HG03378 (cell line): ENCODE data around the gene MCCC1.

Experiments
- ATAC-seq: cut with Tn5 transposase; IDR thresholded peaks from one replicate; pipeline ENCODE4 v1.9.1; 2021; ENCODE audit warnings: mild to moderate bottlenecking, moderate library complexity; ENCODE audit not compliant: unreplicated experiment

MCCC1 gene

DNA sequence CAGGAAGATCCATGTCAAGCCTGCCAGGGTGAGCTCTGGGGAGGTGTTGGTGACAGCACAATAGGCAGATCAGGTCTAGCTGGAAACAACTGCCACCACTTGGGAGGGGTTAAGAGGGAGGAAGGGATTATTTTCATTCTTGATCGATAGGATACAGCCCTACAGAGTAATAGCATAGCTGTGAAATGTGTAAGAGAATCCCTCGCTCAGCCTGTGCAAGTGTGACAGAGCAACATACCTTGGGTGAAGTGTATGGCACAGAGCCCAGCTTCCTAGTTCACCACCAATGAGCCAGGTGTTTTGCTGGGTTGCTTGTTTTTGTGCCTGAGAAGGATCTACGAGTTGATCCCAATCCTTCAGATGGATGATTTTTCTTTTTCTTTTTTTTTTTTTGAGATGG, 109.7 kb downstream of the MCCC1 start:
- ATAC-seq: no peak

DNA sequence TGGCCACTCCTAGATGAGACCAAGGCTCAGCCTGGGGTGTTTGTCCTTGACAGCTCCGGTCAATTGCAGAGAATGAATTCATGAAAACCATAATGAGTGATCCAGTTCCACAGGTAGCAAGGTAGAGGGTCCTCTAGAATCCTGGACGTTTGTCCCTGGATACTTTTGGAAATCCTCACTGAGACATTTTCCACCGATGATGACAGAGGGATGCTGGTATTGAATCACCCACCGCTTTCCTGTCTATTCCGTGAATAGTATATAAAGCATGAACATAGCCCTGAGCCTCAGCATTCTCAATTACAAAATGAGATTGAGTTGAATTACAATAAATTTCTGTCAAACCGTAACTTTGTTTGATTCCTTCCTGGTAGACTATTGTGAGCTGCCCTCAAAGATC, 113.3 kb downstream of the MCCC1 start:
- no peak for ATAC-seq

DNA sequence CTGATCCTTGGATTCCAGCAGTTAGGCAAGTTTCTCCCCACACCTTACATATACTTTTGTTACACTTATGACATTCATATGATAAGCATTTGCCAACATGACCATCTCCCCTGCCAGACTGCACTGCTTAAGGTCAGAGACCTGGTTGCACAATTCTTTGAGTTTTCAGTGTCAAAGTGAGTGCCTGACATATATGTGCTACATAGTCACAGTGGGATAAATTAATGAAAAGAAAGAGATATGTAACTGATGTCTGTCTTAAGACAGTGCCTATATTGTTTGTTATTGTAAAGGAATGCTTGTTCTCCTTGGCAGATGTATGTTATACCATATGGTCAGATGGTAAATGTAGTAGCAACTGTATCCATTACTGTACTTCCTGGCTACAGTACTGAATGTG, 115.4 kb downstream of the MCCC1 start:
- no peak for ATAC-seq

DNA sequence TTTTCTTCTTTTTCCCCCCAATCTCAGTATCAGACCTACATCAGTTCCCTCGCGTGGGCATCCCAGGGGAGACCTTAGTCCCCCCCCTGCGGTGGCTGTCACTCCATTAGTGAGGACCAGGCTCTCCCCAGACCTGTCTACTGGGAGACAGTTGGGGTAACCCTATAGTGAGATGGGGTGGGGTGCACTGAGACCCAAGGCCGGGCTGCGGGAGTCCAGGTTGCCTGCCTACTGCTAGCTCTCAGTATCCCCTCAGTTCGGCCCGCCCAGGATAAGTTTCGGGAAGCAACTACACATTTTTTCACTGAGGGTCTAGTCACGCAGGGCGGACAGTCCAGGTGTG, 118.3 kb downstream of the MCCC1 start:
- ATAC-seq: no peak

DNA sequence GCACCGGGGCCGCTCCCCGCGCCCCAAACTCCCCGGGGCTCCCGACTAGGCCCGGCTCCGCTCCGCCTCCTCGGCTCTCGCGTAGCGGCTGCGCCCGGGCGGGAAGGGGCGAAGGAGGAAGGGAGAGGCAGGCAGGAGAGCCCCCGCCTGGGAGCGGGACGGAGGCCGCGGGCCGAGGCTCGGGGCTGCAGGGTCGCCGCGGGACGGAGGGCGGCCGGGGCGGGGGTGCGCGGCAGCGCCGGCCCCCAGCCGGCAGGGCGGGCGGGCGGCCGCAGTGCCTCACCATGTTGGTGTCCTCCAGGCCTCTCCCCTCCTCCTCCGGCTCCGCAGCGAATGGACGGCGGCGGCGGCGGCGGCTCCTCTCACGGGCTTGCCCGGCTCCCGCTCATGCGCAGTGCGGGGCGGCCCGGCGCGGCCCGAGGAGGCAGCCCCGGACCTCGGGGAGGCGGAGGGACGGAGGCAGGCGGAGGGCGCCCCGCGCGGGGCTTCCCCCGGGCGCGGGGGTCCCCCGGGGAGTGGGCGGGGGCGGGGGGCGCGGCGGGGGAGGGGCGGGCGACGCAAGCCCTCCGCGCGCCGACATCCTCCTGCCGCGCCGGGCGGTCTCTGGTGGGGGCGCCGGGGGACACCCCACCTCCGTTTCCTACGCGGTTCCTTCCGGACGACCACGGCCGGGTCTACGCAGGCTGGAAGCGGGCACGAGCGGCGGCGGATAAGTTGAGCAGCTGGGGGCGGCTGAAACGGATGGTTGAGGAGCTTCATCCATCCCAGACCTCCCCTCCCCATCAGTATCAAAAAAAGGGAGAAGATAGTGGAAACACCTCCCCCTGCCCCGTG, 118.9 kb downstream of the MCCC1 start, which contains the start of gene DCUN1D1:
TSS of gene DCUN1D1 (minus strand) at position 335 of the 834 bp plus-strand sequence. CDS start at position 286, 49 bp downstream.
- ATAC-seq: peak; percentile 68

DNA sequence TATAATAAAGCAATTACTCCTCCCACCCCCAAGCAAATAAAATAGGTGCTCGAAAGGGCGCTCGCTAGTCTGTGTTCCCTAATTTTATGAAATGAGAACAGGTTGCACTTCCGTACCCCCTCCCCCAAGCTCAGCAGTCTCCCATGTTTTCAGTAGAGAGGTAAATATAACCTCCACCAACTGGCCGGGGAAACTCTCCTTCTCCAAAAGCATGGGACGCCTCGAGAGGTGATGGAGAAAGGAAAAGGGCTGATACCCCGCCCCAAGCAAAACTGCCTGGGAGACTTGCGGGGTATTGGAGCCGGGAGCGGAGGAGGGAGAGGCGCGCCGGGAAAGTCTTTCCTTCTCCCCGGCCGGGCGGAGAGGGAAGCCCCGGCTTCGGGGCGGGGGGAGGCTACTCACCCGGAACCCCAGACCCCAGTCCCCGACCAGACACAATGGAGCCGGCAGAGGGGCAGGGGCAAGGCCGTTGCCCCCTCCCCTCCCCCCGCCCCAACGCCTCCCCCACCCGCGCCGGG, 119.6 kb downstream of the MCCC1 start:
- peak; percentile 6 for ATAC-seq

DNA sequence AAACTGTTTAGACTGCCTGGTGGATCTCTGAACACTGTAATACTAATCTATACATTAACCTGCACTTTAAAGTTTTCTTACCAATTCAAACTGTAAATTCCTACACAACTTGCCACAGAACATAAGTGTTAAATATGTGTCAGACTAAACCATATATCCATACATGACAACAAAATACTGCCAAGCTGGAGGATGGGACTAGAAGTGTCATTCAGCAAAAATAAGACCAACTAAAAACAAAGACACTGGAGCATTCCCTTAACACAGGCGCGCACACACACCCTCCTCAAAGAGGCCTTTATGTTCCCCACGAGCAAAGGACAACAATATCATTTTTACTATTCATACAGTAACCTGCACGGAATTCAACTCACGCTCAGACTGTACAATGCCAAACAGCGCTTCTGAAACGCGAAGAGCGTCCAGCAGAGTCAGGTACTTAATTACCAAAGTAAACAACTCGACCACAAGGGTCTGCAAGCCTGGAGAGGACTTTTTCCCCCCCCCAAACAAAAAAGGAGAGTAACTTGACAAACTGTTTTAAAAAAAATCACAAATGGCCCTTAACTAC, 120.1 kb downstream of the MCCC1 start:
- ATAC-seq: no peak

DNA sequence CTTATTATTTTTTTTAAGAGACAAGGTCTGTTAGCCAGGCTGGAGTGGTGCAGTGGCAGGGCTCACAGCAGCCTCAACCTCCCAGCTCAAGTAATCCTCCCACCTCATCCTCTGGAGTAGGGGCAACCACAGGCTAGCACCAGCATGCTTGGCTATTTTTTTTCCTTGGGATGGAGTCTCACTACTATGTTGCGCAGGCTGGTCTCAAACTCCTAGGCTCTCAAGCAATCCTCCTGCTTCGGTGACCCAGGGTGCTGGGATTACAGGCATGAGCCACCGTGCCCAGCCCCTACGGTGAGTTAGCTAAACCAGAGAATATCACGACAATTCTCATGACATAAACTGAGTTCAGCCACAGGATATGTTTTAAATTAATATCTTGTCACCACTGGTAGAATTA, 120.9 kb downstream of the MCCC1 start:
- no peak for ATAC-seq

DNA sequence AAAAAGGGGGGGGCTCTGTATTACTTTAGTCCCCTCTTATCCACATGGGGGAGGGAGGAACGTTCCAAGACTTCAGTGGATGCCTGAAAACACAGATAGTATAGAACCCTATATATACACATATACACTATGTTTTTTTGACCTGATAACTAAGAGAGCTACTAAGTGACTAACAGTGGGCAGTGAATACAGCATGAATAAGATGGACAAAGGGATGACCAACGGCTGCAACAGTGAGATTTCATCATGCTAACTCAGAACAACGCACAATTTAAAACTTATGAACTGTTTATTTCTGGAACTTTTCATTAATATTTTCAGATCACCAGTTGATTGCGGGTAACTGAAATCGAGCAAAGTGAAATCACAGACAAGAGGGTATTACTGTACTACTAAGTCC, 126.2 kb downstream of the MCCC1 start:
- ATAC-seq: no peak

DNA sequence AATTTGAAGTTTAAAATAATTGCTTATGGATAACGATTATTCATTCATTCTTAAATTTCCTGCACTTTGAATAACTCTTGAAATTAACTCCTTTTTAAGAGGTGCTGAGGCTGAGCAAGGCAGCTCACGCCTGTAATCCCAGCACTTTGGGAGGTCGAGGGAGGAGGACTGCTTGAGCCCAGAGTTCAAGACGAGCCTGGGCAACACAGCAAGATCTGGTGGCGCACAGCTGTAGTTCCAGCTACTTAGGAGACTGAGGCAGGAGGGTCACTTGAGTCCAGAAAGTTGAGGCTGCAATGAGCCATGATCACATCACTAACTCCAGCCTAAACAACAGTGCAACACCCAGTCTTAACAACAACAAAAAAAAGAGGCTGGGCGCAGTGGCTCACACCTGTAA, 126.9 kb downstream of the MCCC1 start:
- ATAC-seq: no peak

DNA sequence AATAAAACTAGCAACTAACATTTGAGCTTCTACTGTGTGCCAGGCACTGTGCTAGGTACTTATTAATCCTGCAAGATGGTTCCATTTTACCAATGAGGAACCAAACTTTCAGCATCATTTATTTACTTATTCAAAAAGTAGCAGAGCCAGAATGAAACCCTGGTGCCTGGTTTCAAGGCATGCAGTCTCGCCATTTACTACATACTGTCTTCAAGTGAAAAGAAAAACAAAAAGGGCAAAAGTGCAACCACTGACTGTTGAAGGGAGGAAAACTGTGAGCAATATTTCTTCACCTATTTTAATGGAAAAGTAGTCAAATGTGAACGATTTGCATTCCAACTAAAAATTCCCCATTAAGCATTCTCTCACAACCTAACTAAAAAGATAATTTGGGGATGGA, 127.7 kb downstream of the MCCC1 start:
- ATAC-seq: peak; percentile 34

DNA sequence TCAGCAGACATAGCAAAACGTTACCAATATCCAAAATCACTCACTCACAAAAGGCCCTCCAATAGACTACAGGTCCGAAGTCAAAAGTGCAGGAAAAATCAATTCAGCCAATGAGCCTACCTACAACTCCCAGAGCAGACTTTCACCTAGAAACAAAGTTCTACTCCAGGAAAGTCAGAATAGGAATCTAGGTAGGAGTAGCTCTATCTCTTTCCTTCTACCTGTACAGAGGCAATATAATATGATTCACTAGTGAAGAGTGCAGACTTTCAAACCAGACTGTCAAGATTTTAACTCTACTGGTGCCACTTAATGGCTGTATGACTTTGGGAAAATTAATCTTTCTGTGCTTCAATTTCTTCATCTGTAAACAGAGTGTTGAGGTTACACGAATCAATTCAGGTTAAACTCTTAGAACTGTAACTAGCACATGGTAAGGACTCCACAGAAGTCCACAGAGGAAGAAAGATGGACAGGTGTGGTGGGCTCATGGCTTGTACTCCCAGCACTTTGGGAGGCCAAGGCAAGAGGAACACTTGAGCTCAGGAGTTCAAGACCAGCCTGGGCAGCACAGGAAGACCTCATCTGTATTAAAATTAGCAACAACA, 128.4 kb downstream of the MCCC1 start:
- no peak for ATAC-seq

DNA sequence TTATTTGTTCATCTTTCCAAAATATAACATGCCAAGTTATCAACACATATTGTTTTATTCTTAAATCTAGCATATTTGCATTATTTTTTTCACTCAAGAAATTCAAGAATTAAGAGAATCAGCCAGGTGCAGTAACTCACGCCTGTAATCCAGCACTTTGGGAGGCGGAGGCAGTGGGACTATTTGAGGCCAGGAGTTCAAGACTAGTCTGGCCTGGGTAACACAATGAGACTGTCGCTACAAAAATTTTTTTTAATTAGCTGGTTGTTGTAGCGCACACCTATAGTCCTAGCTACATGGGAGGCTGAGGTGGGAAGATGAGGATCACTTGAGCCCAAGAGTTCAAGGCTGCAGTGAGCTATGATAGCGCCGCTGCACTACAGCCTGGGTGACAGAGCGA, 129.4 kb downstream of the MCCC1 start:
- ATAC-seq: no peak

DNA sequence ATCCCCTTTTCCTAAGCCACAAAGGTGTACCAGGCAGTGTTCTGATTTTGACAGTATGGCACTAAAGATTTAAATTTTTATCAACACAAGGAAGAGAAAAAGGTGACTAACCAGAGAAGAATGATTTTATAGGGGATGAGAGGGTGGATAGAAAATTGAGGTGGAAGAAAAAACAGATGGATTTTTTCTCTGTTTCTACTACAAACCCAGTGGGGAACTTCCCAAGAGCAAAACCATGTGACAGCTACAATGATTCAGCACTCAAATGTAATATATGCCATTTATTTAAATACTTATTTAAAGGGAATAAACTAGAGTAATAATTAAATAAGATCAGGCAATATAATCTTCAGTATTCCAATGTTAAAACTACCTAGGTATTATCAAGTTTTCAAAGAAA, 130.0 kb downstream of the MCCC1 start:
- ATAC-seq: no peak

DNA sequence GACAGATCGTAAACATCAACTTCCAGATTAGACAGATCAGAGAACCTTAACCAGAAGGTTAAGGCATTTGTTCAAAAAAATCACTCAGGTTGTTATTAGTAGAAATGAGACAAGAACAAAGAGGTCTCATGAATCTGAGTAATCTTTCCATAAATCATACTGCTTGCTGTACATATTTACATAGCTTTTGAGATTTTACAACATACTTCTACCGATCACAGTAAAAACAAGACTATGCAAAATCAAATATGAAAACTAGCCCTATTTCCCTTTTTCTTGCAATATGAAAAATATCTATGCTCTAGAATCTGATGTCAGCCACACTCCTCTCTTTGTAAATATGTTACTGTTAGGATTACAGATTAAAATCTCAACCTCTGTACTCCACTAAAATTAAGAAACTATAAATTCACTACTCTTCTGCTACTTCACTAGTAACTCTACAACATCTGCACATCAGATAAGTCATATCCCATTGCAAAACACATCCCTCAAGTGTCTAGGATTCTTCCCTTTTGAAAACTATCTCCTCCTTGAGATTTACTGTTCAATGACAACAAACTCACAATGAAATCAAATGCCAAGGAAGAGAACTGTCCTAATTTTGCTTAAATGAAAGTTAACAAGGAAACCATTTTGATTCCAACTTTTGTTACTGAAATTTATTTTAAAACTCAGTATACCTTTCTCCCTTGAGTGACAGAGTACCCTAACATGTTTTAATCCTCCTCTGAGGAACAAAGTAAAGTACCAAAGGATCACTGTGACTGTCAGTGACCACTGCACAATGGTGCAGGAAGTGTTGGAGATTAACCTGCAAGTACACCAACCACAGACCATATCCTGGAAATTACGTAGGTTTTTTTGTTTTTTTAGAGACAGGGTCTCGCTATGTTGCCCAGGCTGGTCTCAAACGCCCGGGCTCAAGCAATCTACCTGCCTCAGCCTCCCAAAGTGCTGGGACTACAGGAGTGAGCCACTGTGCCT, 131.8 kb downstream of the MCCC1 start:
- ATAC-seq: peak; percentile 51

DNA sequence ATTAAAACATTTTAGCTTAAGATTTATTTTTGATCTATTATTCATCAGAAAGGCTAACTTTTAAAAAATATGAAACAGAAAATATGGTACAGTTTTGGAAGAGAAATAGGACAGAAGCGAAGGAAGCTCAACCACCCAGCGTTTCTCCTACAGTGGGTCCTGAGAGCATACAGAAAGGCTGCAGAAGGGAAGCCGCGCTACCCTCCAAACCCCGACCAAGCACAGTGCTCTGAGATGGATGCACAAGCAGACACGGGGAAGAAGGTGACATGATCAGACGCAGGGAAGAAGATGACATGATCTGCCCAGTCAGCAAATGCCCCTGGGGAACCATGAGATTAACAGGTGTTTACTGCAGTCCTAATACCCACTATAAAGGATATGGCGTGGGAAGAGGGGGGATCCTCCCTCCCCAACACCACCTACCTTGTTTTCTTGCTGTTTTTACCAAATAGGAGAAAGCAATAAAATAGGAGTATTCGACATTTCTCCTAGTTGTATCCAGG, 133.4 kb downstream of the MCCC1 start:
- ATAC-seq: no peak
